ENCODE data around the gene KRTAP4-8.
"Not testable (repeated sequence)": the region's sequence is repeated elsewhere in the genome, so short reads cannot be mapped to it uniquely, and the experiment has no call there.

The KRTAP4-8 gene

GRCh38 chr17:41105347-41105746 lies 7.4 kb upstream of the KRTAP4-8 start, which contains the start of gene KRTAP4-9:
Gene KRTAP4-9, plus strand, starts transcription at chr17:41105389. Its CDS starts 0 bp downstream, at chr17:41105389.
- H3K9me3 ChIP-seq (ENCODE audit: control insufficient read depth, insufficient read depth, low read length); H3K27me3 ChIP-seq (ENCODE audit: control insufficient read depth, insufficient read depth, low read length); H3K36me3 ChIP-seq (ENCODE audit: control insufficient read depth, insufficient read depth, low read length); H3K9ac ChIP-seq (ENCODE audit: low read depth, low read length); H3K4me3 ChIP-seq (ENCODE audit: low read depth, low read length): not testable (repeated sequence)
- H3K4me1 ChIP-seq (ENCODE audit: control insufficient read depth, insufficient read depth, low read length) = peaks cover 12% of the 10 kb centered on the region

DNA sequence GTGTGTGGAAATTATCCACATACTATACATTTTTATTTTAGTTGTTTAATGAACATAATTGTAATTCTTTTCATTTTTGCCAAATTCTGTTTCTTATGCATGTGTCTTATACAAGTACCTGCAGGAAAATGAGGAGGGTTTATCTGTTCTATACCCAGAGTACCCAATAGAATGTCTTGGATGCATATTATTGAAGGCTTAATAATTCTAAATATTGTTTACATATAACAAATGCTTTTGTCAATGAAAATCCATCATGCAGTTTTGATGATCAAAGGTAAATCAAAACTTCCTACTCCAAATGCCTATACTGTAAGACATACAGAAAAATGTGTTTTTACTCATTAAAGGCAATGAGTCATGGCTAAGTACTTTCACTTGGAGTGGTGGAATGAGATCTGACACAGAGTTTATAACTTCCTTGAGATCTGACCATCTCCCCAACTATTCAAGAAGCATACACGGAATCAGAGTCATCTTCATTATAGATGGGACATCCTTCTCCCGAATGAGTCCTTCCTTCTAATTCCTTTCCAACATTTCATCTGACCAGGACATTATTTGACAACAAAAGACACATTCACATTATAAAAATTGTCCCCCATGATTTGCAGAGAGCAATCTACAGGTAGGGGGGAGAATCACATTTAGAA lies 6.6 kb upstream of the KRTAP4-8 start:
- H3K27me3 ChIP-seq (ENCODE audit: control insufficient read depth, insufficient read depth, low read length) = not testable (repeated sequence)

DNA sequence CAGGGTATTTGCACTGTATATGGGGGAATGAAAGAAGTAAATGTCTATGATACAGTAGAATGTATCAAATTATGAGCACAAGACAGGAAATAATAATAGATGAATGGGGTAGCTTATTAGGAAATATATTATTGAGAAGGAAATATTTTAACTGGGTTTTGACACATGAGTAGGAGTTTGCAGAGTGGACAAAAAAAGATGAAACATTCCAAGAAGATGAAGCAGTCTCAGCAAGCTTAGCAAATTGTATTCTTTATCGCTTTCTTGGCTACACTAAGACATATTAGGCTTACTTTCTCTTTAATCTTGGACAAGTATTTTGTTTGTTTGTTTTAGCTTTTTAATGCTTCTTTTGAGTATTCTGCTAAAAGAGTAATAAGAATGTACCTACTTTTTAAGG lies 6.0 kb upstream of the KRTAP4-8 start:
- Histone ChIP-seq H3K36me3 (ENCODE audit: control insufficient read depth, insufficient read depth, low read length) (no peaks in the 10 kb centered on the region), H3K4me3 (ENCODE audit: low read depth, low read length) (no peak overlapping the region), H3K9me3 (ENCODE audit: control insufficient read depth, insufficient read depth, low read length) (no peaks in the 10 kb centered on the region), H3K27me3 (ENCODE audit: control insufficient read depth, insufficient read depth, low read length) (no peaks in the 10 kb centered on the region), H3K9ac (ENCODE audit: low read depth, low read length) (no peak overlapping the region), H3K4me1 (ENCODE audit: control insufficient read depth, insufficient read depth, low read length) (peaks cover 12% of the 10 kb centered on the region)

More for the DNA sequence above, 6.6 kb upstream of the KRTAP4-8 start:
- H3K9me3 ChIP-seq (ENCODE audit: control insufficient read depth, insufficient read depth, low read length); H3K9ac ChIP-seq (ENCODE audit: low read depth, low read length); H3K36me3 ChIP-seq (ENCODE audit: control insufficient read depth, insufficient read depth, low read length); H3K4me3 ChIP-seq (ENCODE audit: low read depth, low read length): not testable (repeated sequence)
- peaks cover 12% of the 10 kb centered on the region for H3K4me1 ChIP-seq (ENCODE audit: control insufficient read depth, insufficient read depth, low read length)

DNA sequence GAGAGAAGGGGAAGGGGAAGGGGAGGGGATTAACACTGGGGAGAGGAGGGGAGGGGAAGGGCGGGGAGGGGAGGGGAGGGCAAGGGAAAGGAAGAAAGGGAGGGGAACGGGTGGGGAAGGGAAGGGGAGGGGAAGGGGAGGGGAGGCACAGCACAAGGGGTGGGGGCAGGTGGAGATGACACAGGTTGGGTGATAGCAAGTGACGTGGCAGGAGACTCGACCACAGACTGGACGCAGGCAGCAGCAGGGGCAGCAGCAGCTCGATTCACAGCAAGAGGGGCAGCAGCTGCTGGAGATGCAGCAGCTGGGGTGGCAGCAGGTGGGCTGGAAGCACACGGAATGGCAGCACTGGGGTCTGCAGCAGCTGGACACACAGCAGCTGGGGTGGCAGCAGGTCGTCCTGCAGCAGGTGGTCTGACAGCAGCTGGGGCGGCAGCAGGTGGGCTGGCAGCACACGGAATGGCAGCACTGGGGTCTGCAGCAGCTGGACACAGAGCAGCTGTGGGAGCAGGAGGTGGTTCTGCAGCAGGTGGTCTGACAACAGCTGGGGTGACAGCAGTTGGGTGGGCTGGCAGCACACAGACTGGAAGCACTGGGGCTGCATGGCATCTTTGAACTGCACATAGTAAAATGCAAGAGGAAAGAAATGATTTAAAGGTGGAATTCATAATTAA lies 3.8 kb upstream of the KRTAP4-8 start, which contains the start of gene KRTAP4-16:
TSS of gene KRTAP4-16 (minus strand) at position 624 of the 674 bp plus-strand sequence. CDS start at position 624, 0 bp downstream.
- Histone ChIP-seq H3K27me3 (ENCODE audit: control insufficient read depth, insufficient read depth, low read length) (no peaks in the 10 kb centered on the region), H3K4me3 (ENCODE audit: low read depth, low read length) (no peak within 1 kb of the TSS), H3K4me1 (ENCODE audit: control insufficient read depth, insufficient read depth, low read length) (no peaks in the 10 kb centered on the region), H3K9ac (ENCODE audit: low read depth, low read length) (no peak within 1 kb of the TSS), H3K36me3 (ENCODE audit: control insufficient read depth, insufficient read depth, low read length) (no peaks in the 10 kb centered on the region), H3K9me3 (ENCODE audit: control insufficient read depth, insufficient read depth, low read length) (no peaks in the 10 kb centered on the region)

GRCh38 chr17:41099682-41100480 lies 1.9 kb upstream of the KRTAP4-8 start:
- not testable (repeated sequence) for H3K9me3 ChIP-seq (ENCODE audit: control insufficient read depth, insufficient read depth, low read length)

GRCh38 chr17:41098481-41098880 lies 539 bp upstream of the KRTAP4-8 start:
- no peaks in the 10 kb centered on the region for H3K27me3 ChIP-seq (ENCODE audit: control insufficient read depth, insufficient read depth, low read length)
- H3K9me3 ChIP-seq (ENCODE audit: control insufficient read depth, insufficient read depth, low read length) = no peaks in the 10 kb centered on the region
- H3K9ac ChIP-seq (ENCODE audit: low read depth, low read length) = no peak overlapping the region

More at GRCh38 chr17:41099682-41100480, 1.9 kb upstream of the KRTAP4-8 start:
- not testable (repeated sequence) for H3K9ac ChIP-seq (ENCODE audit: low read depth, low read length); H3K4me3 ChIP-seq (ENCODE audit: low read depth, low read length); H3K36me3 ChIP-seq (ENCODE audit: control insufficient read depth, insufficient read depth, low read length); H3K4me1 ChIP-seq (ENCODE audit: control insufficient read depth, insufficient read depth, low read length); H3K27me3 ChIP-seq (ENCODE audit: control insufficient read depth, insufficient read depth, low read length)

DNA sequence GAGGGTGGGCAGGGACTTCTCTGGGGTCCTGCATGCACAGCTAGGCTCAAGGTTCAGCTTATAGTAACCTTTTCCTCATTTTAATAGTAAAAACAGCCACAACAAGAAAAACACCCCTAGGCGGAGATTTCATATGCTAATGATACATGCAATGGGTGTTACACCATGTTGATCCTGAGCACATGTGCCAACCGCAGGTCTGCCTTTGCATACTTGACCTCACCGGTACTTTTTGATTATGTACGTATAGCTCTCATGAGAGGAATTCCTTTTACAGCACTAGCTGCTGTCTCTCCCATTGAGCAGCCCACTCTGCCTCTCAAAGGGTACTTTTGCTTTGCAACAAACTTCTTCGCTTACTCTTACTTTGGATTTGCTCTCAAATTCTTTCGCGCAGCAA lies 1.9 kb downstream of the KRTAP4-8 start:
- peaks cover 3% of the 10 kb centered on the region for H3K9me3 ChIP-seq (ENCODE audit: control insufficient read depth, insufficient read depth, low read length)
- no peak overlapping the region for H3K4me3 ChIP-seq (ENCODE audit: low read depth, low read length)
- no peaks in the 10 kb centered on the region for H3K27me3 ChIP-seq (ENCODE audit: control insufficient read depth, insufficient read depth, low read length)
- no peak overlapping the region for H3K9ac ChIP-seq (ENCODE audit: low read depth, low read length)
- H3K36me3 ChIP-seq (ENCODE audit: control insufficient read depth, insufficient read depth, low read length) = no peaks in the 10 kb centered on the region
- peaks cover 2% of the 10 kb centered on the region for H3K4me1 ChIP-seq (ENCODE audit: control insufficient read depth, insufficient read depth, low read length)

More at GRCh38 chr17:41098481-41098880, 539 bp upstream of the KRTAP4-8 start:
- Histone ChIP-seq H3K4me1 (ENCODE audit: control insufficient read depth, insufficient read depth, low read length) (peaks cover 2% of the 10 kb centered on the region), H3K4me3 (ENCODE audit: low read depth, low read length) (no peak overlapping the region), H3K36me3 (ENCODE audit: control insufficient read depth, insufficient read depth, low read length) (no peaks in the 10 kb centered on the region)

GRCh38 chr17:41088760-41089352 lies 9.1 kb downstream of the KRTAP4-8 start:
- H3K27me3 ChIP-seq (ENCODE audit: control insufficient read depth, insufficient read depth, low read length); H3K9me3 ChIP-seq (ENCODE audit: control insufficient read depth, insufficient read depth, low read length); H3K4me3 ChIP-seq (ENCODE audit: low read depth, low read length); H3K4me1 ChIP-seq (ENCODE audit: control insufficient read depth, insufficient read depth, low read length); H3K36me3 ChIP-seq (ENCODE audit: control insufficient read depth, insufficient read depth, low read length); H3K9ac ChIP-seq (ENCODE audit: low read depth, low read length): not testable (repeated sequence)

- not testable (repeated sequence) for H3K4me1 ChIP-seq (ENCODE audit: control insufficient read depth, insufficient read depth, low read length); H3K9me3 ChIP-seq (ENCODE audit: control insufficient read depth, insufficient read depth, low read length); H3K4me3 ChIP-seq (ENCODE audit: low read depth, low read length); H3K27me3 ChIP-seq (ENCODE audit: control insufficient read depth, insufficient read depth, low read length); H3K9ac ChIP-seq (ENCODE audit: low read depth, low read length); H3K36me3 ChIP-seq (ENCODE audit: control insufficient read depth, insufficient read depth, low read length)
Observed at GRCh38 chr17:41084100-41084856, 13.7 kb downstream of the KRTAP4-8 start, which contains the start of gene KRTAP4-7. Gene KRTAP4-7, plus strand, starts transcription at chr17:41084150. Its CDS starts 57 bp downstream, at chr17:41084207.

DNA sequence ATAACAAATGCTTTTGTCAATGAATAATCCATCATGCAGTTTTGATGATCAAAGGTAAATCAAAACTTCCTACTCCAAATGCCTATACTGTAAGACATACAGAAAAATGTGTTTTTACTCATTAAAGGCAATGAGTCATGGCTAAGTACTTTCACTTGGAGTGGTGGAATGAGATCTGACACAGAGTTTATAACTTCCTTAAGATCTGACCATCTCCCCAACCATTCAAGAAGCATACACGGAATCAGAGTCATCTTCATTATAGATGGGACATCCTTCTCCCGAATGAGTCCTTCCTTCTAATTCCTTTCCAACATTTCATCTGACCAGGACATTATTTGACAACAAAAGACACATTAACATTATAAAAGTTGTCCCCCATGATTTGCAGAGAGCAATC lies 14.5 kb downstream of the KRTAP4-8 start:
- not testable (repeated sequence) for H3K4me3 ChIP-seq (ENCODE audit: low read depth, low read length); H3K4me1 ChIP-seq (ENCODE audit: control insufficient read depth, insufficient read depth, low read length); H3K36me3 ChIP-seq (ENCODE audit: control insufficient read depth, insufficient read depth, low read length); H3K27me3 ChIP-seq (ENCODE audit: control insufficient read depth, insufficient read depth, low read length); H3K9me3 ChIP-seq (ENCODE audit: control insufficient read depth, insufficient read depth, low read length); H3K9ac ChIP-seq (ENCODE audit: low read depth, low read length)

DNA sequence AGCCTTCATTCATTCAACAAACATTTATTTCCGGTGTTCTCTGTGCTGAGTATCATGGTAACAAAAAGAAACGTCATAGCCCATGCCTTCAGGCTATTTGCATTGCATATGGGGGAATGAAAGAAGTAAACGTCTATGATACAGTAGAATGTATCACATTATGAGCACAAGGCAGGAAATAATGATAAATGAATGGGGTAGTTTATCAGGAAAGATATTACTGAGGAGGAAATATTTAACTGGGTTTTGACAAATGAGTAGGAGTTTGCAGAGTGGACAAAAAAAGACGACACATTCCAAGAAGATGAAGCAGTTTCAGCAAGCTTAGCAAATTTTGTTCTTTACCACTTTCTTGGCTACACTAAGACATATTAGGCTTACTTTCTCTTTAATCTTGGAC lies 15.3 kb downstream of the KRTAP4-8 start:
- Histone ChIP-seq H3K36me3 (ENCODE audit: control insufficient read depth, insufficient read depth, low read length) (no peaks in the 10 kb centered on the region), H3K4me1 (ENCODE audit: control insufficient read depth, insufficient read depth, low read length) (no peaks in the 10 kb centered on the region), H3K27me3 (ENCODE audit: control insufficient read depth, insufficient read depth, low read length) (no peaks in the 10 kb centered on the region), H3K4me3 (ENCODE audit: low read depth, low read length) (no peak overlapping the region), H3K9ac (ENCODE audit: low read depth, low read length) (no peak overlapping the region), H3K9me3 (ENCODE audit: control insufficient read depth, insufficient read depth, low read length) (no peaks in the 10 kb centered on the region)

Data from iPS-15b (cell line).